Osteocyte (in vitro differentiated cells): ENCODE measurements around the gene KPNA2. TPM values are rescaled to one million over a fixed set of nuclear protein-coding genes. Genes with fewer than 3 reads are reported as not detected.
"Not testable (repeated sequence)": the region's sequence is repeated elsewhere in the genome, so short reads cannot be mapped to it uniquely, and the experiment has no call there.

Source experiments
- DNase-seq: peaks from one replicate; pipeline ENCODE4 v3.0.0; 2021; ENCODE audit warnings: mixed read lengths; ENCODE audit not compliant: unreplicated experiment; ENCODE audit errors: extremely low spot score
- H3K27ac Mint-ChIP-seq: one replicate; pipeline ENCODE4 v1.8.0; 2021; ENCODE audit warnings: mild to moderate bottlenecking, mixed read lengths; ENCODE audit not compliant: unreplicated experiment
- H3K27me3 Mint-ChIP-seq: one replicate; pipeline ENCODE4 v1.8.0; 2021; ENCODE audit warnings: mixed read lengths; ENCODE audit not compliant: unreplicated experiment
- H3K36me3 Mint-ChIP-seq: one replicate; pipeline ENCODE4 v1.8.0; 2021; ENCODE audit warnings: mixed read lengths; ENCODE audit not compliant: unreplicated experiment
- H3K4me1 Mint-ChIP-seq: one replicate; pipeline ENCODE4 v1.8.0; 2021; ENCODE audit warnings: mixed read lengths; ENCODE audit not compliant: unreplicated experiment
- H3K4me3 Mint-ChIP-seq: one replicate; pipeline ENCODE4 v1.8.0; 2021; ENCODE audit warnings: mild to moderate bottlenecking, moderate library complexity, mixed read lengths; ENCODE audit not compliant: unreplicated experiment
- H3K9me3 Mint-ChIP-seq: one replicate; pipeline ENCODE4 v1.8.0; 2021; ENCODE audit warnings: mixed read lengths; ENCODE audit not compliant: unreplicated experiment
- CTCF ChIP-seq: fragments of 200-600 bp; sonication (generic); IDR thresholded peaks from 2 replicates; pipeline ENCODE4 v1.5.0; 2021; ENCODE audit warnings: antibody characterized with exemption, mild to moderate bottlenecking, moderate library complexity
- total RNA-seq: library from RNA; stranded (reverse); gene quantifications from 2 replicates; pipeline ENCODE4 v1.2.1, GENCODE V29; 2021

The KPNA2 gene
- total RNA-seq, 1 donor from 2014 or later: 95.0 TPM

DNA sequence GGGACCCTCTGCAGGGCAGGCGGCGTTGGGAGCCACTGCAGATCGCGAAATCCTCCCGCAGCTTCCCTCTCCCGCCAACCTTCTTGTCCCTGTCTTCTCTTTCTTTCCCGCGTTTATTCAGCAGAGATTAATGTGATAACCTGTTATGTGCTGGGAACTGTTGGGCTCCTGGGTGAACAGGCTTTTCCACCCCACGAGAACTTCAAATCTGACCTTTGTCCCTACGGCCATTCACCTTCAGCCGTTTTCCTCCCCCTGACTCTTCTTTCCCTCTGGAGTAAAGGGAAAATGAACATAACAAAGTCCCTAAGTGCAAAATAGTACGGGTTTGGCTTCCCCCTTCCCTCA is 15.2 kb upstream of the KPNA2 start:
- peak overlapping the region; percentile 79 for H3K27ac Mint-ChIP-seq
- no peaks in the 10 kb centered on the region for H3K27me3 Mint-ChIP-seq
- peak overlapping the region; percentile 82 for H3K4me3 Mint-ChIP-seq
- no peak for DNase-seq
- TF ChIP-seq CTCF: no peak
- peaks cover 6% of the 10 kb centered on the region for H3K4me1 Mint-ChIP-seq
- no peaks in the 10 kb centered on the region for H3K36me3 Mint-ChIP-seq
- H3K9me3 Mint-ChIP-seq: no peaks in the 10 kb centered on the region

DNA sequence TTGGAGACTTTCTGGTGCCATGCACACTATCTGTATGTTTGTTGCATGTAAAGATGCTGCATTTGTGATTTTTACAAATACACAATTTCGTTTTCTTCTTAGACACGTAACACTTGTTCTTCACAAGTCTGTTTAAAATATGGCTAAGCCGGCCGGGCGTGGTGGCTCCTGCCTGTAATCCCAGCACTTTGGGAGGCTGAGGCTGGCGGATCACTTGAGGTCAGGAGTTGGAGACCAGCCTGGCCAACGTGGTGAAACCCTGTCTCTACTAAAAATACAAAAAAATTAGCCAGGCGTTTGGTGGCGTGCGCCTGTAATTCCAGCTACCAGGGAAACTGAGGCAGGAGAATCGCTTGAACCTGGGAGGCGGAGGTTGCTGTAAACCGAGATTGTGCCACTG is 14.7 kb upstream of the KPNA2 start:
- not testable (repeated sequence) for DNase-seq, H3K4me1 Mint-ChIP-seq, H3K27me3 Mint-ChIP-seq, H3K9me3 Mint-ChIP-seq, H3K36me3 Mint-ChIP-seq
- Mint-ChIP-seq H3K4me3 (peak overlapping the region; percentile 82), H3K27ac (peak overlapping the region; percentile 79)

- Mint-ChIP-seq H3K36me3 (no peaks in the 10 kb centered on the region), H3K9me3 (no peaks in the 10 kb centered on the region), H3K27ac (no peak overlapping the region), H3K4me3 (peak overlapping the region; percentile 14), H3K27me3 (no peaks in the 10 kb centered on the region), H3K4me1 (peaks cover 6% of the 10 kb centered on the region)
- no peak for TF ChIP-seq CTCF
- no peak for DNase-seq
Observed at GRCh38 chr17:68021963-68022362, 13.6 kb upstream of the KPNA2 start.

GRCh38 chr17:68022547-68022946 is 13.0 kb upstream of the KPNA2 start:
- not testable (repeated sequence) for DNase-seq, H3K4me1 Mint-ChIP-seq, H3K27me3 Mint-ChIP-seq, H3K9me3 Mint-ChIP-seq, H3K4me3 Mint-ChIP-seq, H3K27ac Mint-ChIP-seq, H3K36me3 Mint-ChIP-seq

GRCh38 chr17:68029512-68030215 is 5.9 kb upstream of the KPNA2 start:
- H3K27me3 Mint-ChIP-seq: no peaks in the 10 kb centered on the region
- H3K36me3 Mint-ChIP-seq: no peaks in the 10 kb centered on the region
- H3K4me1 Mint-ChIP-seq: peaks cover 8% of the 10 kb centered on the region
- no peak for DNase-seq
- no peak for TF ChIP-seq CTCF
- no peak overlapping the region for H3K27ac Mint-ChIP-seq
- H3K9me3 Mint-ChIP-seq: no peaks in the 10 kb centered on the region
- H3K4me3 Mint-ChIP-seq: no peak overlapping the region

DNA sequence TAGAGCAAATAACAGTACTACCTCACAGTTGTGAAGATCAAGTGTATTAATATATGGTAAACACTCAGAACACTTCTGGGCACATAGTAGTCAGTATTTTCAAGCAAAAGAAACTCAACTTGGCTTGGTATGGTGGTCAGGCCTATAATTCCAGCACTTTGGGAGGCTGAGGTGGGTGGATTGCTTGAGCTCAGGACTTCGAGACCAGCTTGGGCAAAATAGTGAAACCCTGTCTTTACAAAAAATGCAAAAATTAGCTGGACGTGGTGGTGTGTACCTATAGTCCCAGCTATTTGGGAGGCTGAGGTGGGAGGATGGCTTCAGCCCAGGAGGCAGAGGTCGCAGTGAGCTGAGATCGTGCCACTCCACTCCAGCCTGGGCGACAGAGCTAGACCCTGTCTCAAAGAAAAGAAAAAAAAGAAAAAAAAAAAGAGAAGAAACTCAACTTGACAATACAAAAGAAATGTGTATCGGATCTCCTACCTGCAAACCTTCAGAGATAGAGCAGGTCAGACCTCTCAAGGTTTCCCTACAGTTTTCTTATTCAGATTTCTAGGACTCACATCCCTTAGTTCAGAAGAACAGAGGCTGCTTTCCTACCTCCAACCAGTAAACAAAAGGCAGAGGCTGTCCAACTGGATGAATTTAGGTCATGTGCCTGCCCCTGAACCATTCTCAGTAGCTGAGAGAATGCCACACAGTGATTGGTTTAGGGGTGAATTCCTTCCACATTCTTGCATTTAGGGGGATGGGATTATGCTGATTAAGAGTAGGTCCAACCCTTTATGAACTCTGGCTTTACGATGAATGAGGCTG is 1.7 kb upstream of the KPNA2 start:
- Mint-ChIP-seq H3K27ac (peak overlapping the region; percentile 52), H3K36me3 (peaks cover 10% of the 10 kb centered on the region), H3K27me3 (no peaks in the 10 kb centered on the region), H3K4me1 (peaks cover 31% of the 10 kb centered on the region), H3K9me3 (no peaks in the 10 kb centered on the region), H3K4me3 (no peak overlapping the region)
- no peak for TF ChIP-seq CTCF
- no peak for DNase-seq
